Choroid plexus epithelial cell (primary cell): ENCODE results near the gene ATP6V0E1.
A peak's percentile ranks its signal among the peaks of the same experiment; 100 is the strongest.

Experiments
- DNase-seq: peaks from one replicate; pipeline ENCODE4 v3.0.0-alpha.2; 2010; ENCODE audit warnings: low read depth
- H3K4me3 ChIP-seq: 2 replicates; pipeline ENCODE4 v1.5.1; 2011; ENCODE audit warnings: low read depth, mild to moderate bottlenecking, control low read depth, low read length, moderate library complexity
- TF ChIP-seq, protein P1 (sequence below): conservative IDR thresholded peaks from 2 replicates; pipeline ENCODE4 v1.5.1; 2011; ENCODE audit warnings: low read depth, mild to moderate bottlenecking, control low read depth, inconsistent platforms, low read length, moderate library complexity

ATP6V0E1 gene

DNA sequence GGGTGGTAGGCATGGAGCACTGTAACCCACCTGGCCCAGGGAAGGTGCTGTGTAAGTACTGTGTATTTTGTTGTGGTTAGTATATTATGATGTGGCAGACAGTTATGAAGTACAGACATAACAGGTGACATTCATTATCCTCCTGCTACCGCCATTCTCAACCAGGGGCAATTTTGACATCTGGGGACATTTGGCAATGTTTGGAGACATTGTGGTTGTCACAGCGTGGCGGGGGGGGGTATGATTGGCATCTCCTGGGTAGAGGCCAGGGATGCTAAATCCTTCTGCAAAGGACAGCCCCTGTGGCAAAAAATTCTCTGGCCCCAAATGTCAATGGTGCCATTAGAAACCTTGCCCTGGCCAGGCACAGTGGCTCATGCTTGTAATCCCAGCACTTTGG lies 34.1 kb upstream of the ATP6V0E1 start:
- no peak overlapping the region for H3K4me3 ChIP-seq
- TF ChIP-seq, protein P1, sequence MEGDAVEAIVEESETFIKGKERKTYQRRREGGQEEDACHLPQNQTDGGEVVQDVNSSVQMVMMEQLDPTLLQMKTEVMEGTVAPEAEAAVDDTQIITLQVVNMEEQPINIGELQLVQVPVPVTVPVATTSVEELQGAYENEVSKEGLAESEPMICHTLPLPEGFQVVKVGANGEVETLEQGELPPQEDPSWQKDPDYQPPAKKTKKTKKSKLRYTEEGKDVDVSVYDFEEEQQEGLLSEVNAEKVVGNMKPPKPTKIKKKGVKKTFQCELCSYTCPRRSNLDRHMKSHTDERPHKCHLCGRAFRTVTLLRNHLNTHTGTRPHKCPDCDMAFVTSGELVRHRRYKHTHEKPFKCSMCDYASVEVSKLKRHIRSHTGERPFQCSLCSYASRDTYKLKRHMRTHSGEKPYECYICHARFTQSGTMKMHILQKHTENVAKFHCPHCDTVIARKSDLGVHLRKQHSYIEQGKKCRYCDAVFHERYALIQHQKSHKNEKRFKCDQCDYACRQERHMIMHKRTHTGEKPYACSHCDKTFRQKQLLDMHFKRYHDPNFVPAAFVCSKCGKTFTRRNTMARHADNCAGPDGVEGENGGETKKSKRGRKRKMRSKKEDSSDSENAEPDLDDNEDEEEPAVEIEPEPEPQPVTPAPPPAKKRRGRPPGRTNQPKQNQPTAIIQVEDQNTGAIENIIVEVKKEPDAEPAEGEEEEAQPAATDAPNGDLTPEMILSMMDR, result no peak
- DNase-seq, result no peak

GRCh38 chr5:172950176-172950965 lies 33.2 kb upstream of the ATP6V0E1 start:
- no peak overlapping the region for H3K4me3 ChIP-seq
- TF ChIP-seq, protein P1, result no peak
- DNase-seq, result no peak

GRCh38 chr5:172951371-172952033 lies 32.1 kb upstream of the ATP6V0E1 start:
- TF ChIP-seq, protein P1, result no peak
- H3K4me3 ChIP-seq, result no peak overlapping the region
- DNase-seq, result no peak

DNA sequence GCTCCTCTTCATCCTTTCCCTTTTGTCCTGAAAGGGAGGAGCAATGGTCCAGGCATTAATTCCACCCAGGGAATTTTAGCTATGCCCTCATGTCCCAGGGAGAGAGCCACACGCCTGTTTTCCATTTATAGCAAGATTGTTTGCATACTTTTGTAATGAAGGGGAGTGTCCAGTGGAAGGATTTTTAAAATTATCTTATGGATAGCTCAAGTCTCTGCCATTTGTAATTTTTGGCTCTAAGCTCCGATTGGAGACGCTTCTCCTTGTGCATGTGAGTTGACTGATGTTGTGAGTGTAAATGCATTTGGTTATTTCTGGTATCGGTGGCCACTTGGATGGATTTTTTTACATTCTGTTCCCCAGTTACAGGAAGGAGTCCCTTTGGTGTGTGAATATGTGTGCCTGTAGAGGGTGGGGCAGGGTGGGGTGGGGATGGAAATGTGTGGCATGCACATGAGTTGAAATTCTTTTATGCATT lies 31.5 kb upstream of the ATP6V0E1 start:
- DNase-seq, result no peak
- H3K4me3 ChIP-seq, result no peak overlapping the region
- TF ChIP-seq, protein P1, result no peak

- TF ChIP-seq, protein P1, result no peak
- no peak overlapping the region for H3K4me3 ChIP-seq
- DNase-seq, result peak; percentile 56
These were observed 29.5 kb upstream of the ATP6V0E1 start for GRCh38 chr5:172953776-172954675.

GRCh38 chr5:172954751-172955159 lies 28.8 kb upstream of the ATP6V0E1 start:
- H3K4me3 ChIP-seq, result no peak overlapping the region
- TF ChIP-seq, protein P1, result no peak
- no peak for DNase-seq
